Measurements from ENCODE around the gene PTPN1. TPM values are rescaled to one million over a fixed set of nuclear protein-coding genes. Genes with fewer than 3 reads are reported as not detected.
"Not testable (repeated sequence)": the region's sequence is repeated elsewhere in the genome, so short reads cannot be mapped to it uniquely, and the experiment has no call there.

Gene PTPN1
- total RNA-seq, 1 experiment from 2014 or later: 36.6 TPM

DNA sequence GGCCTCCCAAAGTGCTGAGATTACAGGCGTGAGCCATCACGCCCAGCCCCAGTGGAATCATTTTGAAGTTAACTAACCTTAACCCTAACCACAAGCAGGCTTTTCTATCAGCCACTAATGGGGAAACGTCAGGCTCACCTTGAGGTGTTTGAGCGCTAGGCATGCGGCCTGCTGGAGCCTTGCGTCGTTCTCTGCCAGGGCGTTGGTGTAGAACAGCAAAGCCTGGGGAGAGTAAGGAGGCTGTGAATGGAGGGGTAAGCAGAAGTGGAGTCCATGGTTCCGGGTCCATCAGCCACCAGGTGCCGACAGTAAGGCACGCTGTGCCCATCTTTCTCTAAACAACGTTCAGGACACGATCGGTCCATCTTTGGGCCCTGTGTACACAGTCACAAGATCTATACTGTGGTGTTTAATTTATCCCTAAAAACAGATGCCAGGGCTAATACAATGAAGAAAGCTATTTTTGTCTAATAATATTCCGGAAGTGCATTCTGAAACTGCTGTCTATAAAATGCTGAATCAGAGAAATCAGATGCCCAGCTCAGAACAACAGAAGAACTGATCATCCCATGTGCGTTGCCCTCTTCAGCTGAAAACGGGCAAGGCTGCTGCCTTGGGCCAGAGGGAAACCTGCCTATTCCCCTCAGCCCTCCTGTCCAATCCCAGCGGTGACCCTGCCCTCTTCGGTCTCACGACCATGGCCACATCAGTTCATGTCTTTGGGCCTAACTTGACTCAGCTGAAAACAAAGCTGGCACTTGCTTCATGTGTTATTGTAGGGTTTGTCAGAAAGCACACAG is 79.6 kb downstream of the PTPN1 start:
- no peak for DNase-seq (ENCODE audit: low spot score)

DNA sequence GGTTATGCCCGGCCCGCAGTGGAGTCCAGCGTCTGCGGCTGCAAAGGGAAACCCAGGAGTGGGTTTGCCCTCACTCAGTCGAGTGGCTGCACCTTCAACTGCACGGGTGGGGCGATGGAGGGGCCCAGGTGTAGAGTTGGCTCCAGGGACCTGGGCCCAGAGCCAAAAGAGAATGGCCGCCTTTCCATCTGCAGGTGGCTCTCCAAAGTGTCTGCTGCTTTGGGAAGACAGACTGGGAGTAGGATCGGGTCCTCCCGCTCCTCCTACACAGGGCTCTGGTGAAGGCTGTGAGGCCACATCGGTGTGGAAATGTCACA is 80.1 kb downstream of the PTPN1 start:
- DNase-seq (ENCODE audit: low spot score): no peak

DNA sequence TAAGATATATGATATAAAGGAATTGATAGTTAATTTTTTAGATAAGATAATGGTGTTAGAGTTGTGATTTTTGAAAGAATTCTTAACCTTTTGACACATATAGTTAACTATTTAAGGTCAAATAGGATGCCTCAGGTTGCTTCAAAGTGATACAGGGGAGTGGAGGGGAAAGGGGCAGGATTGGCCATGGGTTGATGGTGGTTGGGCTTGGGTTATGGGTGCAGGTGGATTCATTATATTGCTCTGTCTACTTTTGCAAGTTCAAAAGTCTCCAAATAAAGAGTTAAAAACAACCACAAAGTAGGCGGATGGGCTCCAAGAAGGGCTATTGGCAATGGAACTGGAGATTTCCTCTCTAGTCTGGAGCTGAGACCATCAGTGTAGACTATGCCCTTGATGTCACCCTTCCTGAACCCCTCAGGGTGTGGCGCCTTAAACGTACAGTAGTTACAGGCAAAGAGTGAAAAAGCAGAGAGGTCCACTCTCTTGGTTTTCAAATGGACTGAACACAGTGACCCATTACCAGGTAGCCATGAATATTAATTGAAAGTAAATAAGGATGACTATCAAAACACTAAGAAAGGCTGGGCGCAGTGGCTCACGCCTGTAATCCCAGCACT is 81.2 kb downstream of the PTPN1 start:
- DNase-seq (ENCODE audit: low spot score): no peak

DNA sequence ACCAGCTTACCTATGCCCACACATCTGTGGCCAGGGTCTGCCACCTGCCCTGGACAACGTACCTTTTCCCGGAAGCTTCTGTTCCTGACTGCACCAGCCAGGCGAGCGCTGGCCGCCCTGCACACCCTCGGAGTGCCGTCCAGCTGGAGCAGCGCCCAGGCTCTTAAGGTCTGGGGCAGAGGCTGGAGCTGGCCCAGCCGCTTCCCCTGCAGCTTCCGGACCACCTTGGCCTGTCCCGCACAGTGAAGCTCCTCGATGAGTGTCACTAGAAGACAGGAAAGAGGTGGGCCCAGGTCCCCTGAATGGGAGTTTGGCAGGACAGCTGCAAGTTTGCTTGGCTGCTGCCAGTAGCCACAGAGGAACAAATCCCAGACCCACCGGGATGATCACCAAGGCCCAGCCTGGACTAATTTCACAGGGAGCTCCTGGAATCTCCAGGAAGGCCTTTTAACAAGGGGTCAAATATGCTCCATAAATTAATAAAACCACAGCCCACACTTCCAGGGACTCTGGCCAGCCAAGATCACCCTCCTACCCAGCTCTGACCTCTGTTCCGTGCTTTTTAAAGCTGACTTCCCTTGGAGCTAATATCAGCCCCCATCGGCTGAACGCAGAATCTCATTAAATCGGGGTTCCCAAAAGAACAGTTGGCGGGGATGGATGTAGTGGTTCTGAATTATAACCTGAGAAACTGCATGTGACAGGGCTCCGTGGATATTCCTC is 82.3 kb downstream of the PTPN1 start:
- DNase-seq (ENCODE audit: low spot score): no peak

DNA sequence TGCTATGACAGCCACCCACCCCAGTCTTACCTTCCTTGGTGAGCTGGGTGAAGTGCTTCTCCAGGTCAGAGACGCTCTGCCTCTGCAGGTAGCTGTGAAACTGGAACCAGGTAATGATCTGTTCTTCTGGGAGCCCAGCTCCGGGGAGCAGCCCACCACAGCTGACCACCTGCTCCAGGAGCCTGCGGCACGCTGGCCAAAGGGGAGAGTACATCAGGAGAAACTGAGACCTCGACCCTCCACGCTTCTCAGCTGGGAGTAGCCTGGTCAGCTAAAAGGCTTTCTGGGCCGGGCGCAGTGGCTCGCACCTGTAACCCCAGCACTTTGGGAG is 82.8 kb downstream of the PTPN1 start:
- no peak for DNase-seq (ENCODE audit: low spot score)

DNA sequence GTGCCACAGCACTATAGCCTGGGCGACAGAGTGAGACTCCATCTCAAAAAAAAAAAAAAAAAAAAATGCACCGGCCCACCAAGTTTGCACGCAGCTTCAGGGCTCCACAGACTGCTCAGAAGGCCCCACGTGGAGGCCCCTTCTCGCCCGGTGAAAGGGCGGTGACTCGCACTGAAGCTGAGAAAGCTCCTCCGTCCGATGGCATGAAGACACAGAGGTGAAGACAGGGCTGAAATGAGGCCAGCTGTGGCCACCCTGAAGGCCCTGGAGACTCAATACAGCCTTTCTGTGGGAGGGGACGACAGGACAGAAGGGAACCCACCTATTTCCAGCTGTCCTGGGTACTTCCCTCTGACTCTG is 84.0 kb downstream of the PTPN1 start:
- DNase-seq (ENCODE audit: low spot score): no peak

DNA sequence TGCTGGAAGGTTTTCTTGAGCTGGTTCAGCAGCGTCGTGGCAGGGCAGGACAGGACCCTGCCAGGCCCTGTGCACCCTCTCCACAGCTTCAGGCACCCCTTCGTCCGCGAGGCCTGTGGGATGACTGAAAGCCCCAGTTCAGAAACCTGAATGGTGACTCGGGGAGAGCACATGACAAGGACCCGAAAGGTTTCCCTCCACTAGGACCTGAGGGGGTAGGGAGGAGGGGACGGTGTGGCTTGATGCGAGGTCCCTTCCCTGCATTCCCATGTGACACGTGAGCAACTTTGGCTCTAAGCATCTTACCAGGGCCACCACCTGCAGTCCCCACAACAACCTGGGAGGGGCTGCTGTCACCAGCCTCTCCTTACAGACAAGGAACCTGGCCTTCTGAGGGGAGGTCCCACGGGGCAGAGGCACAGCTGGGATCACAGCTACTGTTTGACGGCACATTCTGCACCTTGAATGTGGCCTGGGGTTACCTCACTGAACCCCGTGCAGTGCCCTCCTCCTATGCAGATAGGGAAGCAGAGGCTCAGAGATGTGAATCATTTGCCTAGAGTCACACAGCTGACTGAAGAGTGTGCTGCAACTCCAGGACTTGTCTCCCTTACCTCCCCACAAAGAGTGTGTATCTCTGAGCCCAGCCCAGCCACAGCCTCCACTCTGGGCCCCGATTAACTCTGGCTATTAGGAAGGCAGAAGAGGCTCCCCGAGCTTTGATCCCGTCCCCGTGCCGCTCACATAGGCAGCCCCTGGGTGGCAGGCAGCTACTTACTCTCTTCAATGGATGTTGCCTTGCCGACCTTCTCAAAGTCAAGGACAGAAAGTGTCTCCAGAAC is 84.6 kb downstream of the PTPN1 start:
- no peak for DNase-seq (ENCODE audit: low spot score)

DNA sequence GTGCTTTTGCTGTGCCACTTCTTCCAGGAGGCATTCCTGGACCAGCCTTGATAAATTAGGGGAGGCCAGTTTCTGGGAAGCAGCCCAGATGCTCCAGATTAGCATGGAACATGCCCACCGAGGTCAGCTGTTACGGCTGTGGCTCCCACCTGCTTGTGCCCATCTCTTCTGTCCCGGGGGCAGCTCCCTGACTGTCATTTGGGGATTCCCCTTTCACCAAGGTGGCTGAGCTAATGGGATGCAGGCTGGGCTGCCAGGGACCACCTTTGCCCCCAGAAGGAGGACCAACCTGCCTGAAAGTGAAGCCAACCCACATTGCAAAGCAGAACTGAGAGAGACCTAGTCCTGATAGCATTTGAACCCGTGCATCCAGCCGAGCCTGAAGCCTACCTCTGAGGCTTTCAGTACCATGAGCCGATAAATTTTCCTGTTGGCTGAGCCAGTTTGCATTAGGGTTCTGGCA is 85.3 kb downstream of the PTPN1 start:
- no peak for DNase-seq (ENCODE audit: low spot score)

DNA sequence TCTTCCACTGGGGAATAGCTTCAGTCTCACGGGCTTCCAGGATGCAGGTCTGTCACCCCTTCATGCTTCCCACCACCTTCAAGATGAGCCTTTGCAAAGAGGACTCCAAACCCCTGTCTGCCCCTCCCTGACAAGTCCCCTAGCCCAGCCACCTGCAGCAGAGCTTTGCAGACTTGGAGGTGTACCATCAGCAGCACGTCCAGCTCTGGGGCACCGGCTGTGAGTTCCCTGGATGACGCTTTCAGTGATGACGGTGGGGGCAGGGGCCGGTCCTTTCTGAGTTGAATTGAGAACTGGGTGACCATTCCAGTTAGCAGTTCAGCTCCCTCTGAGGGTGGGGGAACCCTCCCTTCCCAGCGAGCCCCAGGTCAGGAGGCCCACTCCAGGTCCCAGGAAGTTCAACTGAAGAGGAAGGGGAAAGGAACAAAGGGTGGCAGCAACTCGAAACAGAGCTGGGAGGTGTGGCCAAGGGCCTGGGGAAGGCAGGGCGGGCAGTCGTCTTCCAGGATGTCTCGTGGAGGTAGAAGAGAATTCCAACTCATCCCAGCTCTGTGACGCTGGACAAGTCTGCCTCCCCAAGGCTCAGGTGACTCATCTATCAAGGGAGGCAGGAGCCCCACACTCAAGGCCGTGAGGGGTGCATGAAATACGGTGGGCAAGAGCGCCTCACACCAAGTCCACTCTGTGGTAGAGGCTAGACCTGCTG is 86.0 kb downstream of the PTPN1 start:
- DNase-seq (ENCODE audit: low spot score): peak; percentile 29

DNA sequence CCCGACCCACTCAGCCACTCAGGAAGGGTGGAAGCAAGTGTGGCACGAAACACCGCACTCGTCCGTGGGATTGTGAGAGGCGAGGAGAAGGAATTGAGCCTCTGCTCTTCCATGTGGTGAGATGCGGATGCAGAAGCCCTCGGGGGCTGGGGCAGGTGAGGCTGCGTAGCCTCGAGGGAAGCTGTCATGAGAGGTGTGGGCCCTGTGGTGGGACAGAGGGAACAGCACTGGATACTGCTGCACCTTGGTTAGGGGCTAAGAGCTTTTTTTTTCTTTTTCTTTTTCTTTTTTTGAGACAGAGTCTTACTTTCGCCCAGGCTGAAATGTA is 86.5 kb downstream of the PTPN1 start:
- DNase-seq (ENCODE audit: low spot score): no peak

DNA sequence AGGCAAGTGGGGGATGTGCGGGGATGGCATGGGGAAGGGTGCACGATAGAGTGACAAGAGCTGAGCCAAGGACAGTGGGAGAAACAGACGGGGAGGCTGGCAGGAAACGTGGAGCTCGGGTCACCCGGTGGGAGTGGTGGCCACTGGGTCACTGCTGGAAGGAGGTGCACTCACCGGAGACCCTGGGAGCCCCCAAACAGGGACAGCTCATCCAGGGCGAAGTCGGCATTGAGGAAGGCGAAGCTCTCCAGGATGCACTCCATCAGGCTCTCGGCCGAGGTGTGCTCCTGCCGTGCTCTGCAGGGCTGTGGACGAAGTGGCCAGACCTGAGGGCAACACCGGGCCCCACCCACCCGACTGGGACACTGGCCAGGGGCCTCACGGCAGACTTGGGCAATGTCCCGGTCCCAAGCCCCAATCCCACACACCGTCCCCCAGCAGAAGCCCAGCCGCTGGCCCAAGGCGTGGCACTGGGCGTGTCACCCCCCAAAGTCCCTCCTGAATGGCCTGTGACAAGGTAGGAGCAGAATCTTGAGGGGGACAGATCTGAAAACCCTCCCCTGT is 87.3 kb downstream of the PTPN1 start:
- no peak for DNase-seq (ENCODE audit: low spot score)

DNA sequence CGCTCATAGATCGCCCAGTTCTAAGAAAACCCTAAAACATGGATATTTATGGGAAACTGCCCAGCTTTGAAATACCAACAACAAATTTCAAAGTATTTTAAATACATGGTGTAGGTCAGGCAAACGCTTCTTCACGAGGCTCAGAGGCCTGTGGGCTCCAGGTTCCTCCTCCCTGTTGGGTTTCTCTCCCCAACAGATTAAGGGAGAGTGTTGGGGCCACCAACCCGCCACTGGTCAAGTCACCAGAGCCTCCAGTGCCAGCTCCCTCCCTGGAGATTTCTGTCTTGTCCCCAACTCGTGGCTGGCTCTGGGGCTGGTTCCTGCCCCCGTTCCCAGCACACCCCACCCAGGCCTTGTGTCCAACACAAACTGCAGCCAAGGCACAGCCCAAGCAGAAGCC is 87.9 kb downstream of the PTPN1 start:
- no peak for DNase-seq (ENCODE audit: low spot score)

DNA sequence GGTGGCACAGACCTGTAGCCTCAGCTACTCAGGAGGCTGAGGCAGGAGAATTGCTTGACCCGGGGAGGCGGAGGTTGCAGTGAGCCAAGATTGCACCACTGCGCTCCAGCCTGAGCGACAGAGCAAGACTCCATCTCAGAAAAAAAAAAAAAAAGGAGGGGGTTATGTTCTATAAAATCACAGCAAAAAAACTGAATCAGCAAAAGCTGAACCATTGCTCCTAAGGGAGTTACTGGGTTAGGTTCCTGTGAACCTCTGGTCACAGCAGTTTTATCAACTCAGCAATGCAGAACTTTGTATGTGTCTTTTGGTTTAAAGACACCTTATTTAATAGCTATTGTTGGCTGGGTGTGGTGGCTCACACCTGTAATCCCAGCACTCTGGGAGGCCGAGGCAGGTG is 88.6 kb downstream of the PTPN1 start:
- DNase-seq (ENCODE audit: low spot score): not testable (repeated sequence)

DNA sequence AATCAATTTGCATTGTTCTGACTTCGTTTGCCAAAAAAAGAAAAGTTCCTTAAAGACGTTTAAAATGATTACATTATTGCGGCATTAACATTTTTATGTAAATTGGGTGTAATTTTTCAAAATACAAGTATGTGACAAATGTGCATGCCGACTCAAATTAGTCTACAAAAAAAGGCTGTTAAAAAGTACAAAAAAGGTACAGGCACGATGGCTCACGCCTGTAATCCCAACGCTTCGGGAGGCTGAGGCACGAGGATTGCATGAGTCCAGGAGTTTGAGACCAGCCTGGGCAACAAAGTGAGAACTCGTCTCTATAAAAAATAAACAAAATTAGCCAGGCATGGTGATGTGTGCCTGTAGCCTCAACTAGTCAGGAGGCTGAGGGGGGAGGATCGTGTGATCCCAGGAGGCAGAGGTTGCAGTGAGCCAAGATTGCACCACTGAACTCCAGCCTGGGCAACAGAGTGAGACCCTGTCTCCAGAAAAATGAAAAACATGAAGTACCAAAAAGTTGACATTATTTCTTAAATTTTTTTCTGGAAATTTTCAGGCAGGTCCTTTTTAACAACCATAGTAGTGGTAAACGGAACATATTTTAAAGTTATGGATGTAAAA is 90.2 kb downstream of the PTPN1 start:
- no peak for DNase-seq (ENCODE audit: low spot score)

DNA sequence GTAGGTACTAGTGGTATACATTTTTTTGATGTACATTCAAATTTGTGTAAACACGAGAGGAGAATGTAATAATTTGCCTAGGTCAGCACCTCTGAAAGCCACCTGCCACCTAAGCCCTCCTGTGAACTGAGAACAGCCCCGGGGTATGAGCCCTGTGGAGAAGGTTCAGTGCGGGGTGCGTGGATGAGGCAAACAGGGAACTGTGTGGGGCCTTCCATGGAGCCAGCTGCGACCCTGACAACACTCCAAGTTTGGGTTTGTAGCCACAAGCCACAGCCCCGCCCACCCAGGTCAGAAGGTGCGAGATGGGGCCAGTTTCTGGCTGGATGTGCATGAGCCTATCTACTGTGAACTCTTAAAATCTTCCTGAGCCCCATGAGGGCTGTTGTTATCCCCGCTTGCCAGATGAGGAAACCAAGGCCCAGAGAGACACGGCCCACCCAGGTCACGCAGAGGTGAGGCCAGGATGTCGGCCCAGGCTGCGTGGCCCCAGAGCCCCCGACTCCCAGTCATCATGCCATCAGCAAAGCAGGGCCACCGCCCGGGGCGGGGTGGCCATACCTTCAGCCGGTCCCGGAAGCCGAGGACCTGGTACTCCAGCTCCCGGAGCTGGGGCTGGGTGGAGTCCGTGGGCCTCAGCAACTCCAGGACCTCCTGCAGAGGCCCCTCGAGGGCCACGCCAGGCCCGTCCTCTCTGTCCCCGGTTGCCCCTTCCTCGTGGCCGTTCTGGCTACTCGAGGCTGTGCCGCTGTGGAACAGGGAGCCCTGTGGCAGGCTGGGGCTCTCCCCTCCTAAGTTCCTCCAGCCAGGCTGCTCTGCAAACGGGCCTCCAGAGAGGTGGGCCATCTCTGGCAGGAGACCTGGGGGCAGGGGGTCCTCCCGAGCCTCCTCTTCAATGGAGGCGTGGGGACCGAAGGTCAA is 91.6 kb downstream of the PTPN1 start:
- no peak for DNase-seq (ENCODE audit: low spot score)

DNA sequence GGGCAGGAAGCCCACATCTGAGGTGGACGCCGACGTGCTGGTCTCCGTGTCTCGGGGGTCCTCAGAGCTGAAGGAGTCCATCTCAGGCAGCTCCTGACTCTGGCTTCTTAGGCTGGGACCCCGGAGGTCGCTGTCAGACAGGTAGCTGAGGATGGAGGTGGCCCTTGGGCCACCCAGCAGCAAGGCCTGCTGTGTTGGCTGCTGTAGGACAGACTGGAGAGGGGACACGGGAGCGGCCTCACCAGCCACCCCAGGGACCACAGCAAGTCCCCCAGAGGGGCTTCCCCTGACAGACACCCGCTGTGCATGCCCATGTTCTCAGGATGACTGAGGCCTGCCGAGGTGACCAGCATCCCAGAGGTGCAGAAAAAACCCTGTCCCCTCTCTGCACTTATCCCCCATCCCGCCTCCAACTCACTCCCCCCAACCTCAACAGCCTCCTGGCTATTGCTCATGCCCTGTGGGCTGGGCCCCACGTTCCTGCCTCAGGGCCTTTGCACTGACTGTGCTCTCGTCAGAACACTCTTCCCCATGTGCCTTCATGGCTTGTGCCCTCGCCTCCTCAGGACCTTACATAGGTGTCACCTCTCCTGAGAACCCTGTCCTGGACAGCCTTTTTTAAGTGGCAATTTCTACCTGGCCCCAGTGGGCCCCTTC is 92.4 kb downstream of the PTPN1 start:
- DNase-seq (ENCODE audit: low spot score): no peak

DNA sequence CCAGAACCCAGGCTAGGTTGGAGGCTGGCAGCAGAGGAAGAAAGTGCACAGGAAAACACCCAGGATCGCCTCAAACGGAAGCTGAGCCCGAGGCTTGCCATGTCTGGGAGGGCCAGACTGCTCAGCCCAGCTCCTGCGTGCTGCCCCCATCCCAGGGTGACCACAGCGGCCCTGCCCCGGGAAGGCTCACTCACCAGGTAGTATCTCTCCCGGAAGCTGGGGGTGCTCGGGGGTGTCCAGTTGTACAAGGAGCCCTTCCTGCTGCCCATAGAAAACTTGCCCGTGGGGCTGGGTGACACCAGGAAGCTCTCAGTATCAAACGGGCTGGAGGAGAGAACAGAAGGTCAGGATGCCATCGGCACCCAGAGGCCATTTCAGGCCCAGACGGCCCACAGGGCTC is 94.3 kb downstream of the PTPN1 start:
- no peak for DNase-seq (ENCODE audit: low spot score)

DNA sequence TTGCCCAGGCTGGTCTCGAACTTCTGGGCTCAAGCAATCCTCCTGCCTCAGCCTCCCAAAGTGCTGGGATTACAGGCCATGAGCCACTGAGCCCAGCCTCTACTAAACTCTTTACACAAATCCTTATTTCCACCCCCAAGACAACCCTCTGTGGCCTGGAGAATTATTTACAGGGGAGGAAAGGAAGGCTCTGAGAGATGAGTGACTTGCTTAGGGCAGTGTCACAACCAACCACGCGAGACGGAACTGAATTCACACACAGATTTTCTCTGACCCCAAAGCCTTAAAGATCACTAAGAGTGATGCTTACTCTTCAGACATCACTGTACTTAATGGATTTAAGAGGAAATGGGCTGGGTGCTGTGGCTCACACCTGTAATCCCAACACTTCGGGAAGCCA is 95.0 kb downstream of the PTPN1 start:
- no peak for DNase-seq (ENCODE audit: low spot score)

DNA sequence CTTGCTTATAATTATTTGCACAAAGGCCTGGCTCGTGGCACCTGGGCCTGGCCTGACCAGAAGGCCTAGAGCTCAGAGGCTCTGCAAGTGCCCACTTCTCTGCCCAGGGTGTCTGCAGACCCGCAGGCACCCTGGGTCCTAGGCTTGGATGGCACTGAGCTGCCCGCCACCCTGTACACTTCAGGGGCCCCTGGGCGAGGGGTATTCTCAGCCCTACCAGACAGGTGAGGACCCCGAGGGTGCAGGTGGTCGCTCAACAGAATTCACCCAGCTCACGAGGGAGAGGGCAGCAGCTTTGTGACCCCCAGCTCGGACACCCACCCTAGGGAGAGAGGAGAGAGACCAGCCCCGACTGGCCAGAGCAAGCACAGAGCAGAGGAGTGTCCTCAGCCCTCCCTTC is 97.3 kb downstream of the PTPN1 start:
- DNase-seq (ENCODE audit: low spot score): no peak

All from HT-29 (cell line).